Measurements from ENCODE around the gene KCNJ15. TPM values are rescaled to one million over a fixed set of nuclear protein-coding genes. Genes with fewer than 3 reads are reported as not detected.

The KCNJ15 gene
- total and polyA plus RNA-seq, 2 experiments from 2014 or later, result not detected

DNA sequence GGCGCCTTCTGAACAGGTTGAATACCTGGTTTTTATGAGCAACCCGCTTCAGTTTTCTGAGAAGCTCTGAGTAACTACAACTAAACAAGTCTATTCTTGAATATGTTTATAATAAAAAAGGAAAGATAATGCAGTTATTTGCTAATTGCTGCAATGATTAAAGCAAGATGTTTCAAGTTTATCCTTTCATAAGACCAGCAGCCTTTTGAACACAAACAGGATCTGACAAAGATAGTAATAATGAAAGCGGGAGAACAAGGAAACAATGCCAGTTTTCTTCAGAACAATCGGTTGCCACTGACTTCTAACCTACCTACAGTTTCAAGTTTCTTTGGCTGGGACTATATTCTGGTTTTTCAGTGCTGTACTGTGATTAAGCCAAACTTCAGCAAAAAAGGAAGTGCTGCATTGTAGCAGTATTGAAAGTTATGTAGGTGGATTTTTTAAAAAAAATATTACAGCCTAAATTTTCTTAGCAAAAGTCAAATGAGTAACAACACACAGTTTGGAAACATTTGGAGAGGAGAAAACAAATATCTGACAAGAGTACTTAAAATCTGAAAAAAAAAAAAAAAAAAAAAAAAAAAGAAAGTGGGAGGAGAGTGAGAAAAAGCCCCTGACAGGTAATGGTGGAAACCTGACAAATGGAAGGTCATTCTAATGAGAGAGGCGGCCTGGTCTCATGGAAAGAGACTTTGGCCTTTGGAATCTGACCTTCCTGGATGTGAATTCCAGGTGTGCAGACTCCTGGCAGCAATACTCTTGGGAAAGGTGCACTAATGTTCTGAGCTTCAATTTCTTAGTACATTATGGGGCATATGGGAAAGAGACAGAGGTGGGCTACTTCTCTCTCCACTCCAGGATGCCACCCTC is 11.4 kb downstream of the KCNJ15 start:
- Histone ChIP-seq H3K27ac (ENCODE audit: low read depth) (no peak overlapping the region), H4K20me1 (replicated peaks; ENCODE audit: insufficient read depth) (no peaks in the 10 kb centered on the region)
- no peak overlapping the region for H3K4me3 Mint-ChIP-seq

More for the DNA sequence above, 11.4 kb downstream of the KCNJ15 start:
- peaks cover 6% of the 10 kb centered on the region; the same call in 2 of the 3 replicates for H3K4me1 Mint-ChIP-seq
- H3K27me3 Mint-ChIP-seq (ENCODE audit: insufficient read depth, low read depth, poor library complexity), result peaks cover 3% of the 10 kb centered on the region
- no peak overlapping the region for H3K27ac Mint-ChIP-seq
- ATAC-seq (no peak), DNase-seq (ENCODE audit: low spot score) (no peak)
- no peaks in the 10 kb centered on the region for H3K9me3 Mint-ChIP-seq
- Histone ChIP-seq H3K27me3 (ENCODE audit: insufficient read depth) (no peaks in the 10 kb centered on the region), H2AFZ (peak overlapping the region; percentile 56; the same call in 1 of the 2 replicates), H3K36me3 (ENCODE audit: insufficient read depth) (no peaks in the 10 kb centered on the region), H3K4me2 (no peak overlapping the region), H3K79me2 (replicated peaks; ENCODE audit: insufficient read depth) (no peaks in the 10 kb centered on the region), H3F3A (replicated peaks; ENCODE audit: low read depth) (no peaks in the 10 kb centered on the region), H3K4me1 (ENCODE audit: insufficient read depth) (peaks cover 4% of the 10 kb centered on the region; the same call in 1 of the 2 replicates), H3K4me3 (no peak overlapping the region), H3K9me2 (ENCODE audit: insufficient read depth) (peaks cover 4% of the 10 kb centered on the region; the same call in 1 of the 2 replicates)
- no peaks in the 10 kb centered on the region for H3K36me3 Mint-ChIP-seq (ENCODE audit: low read depth)
- TF ChIP-seq ZNF114 (CRISPR knock-in tag; IDR thresholded peaks at IDR 0.05) (no peak), EZH2 (IDR thresholded peaks at IDR 0.05; ENCODE audit: low read depth, unreplicated experiment) (no peak), NANOG (IDR thresholded peaks at IDR 0.05; ENCODE audit: borderline replicate concordance) (no peak), CREB1 (CRISPR knock-in tag; IDR thresholded peaks at IDR 0.05; ENCODE audit: low read depth) (no peak), STAT1 (IDR thresholded peaks at IDR 0.05; ENCODE audit: unreplicated experiment) (no peak), POLR2AphosphoS5 (IDR thresholded peaks at IDR 0.05; ENCODE audit: low read depth) (no peak), ZNF331 (CRISPR knock-in tag; IDR thresholded peaks at IDR 0.05; ENCODE audit: low read depth) (no peak), JUNB (IDR thresholded peaks at IDR 0.05; ENCODE audit: unreplicated experiment) (no peak), EZH2phosphoT487 (IDR thresholded peaks at IDR 0.05; ENCODE audit: unreplicated experiment) (no peak)
- TF ChIP-seq, protein P1, sequence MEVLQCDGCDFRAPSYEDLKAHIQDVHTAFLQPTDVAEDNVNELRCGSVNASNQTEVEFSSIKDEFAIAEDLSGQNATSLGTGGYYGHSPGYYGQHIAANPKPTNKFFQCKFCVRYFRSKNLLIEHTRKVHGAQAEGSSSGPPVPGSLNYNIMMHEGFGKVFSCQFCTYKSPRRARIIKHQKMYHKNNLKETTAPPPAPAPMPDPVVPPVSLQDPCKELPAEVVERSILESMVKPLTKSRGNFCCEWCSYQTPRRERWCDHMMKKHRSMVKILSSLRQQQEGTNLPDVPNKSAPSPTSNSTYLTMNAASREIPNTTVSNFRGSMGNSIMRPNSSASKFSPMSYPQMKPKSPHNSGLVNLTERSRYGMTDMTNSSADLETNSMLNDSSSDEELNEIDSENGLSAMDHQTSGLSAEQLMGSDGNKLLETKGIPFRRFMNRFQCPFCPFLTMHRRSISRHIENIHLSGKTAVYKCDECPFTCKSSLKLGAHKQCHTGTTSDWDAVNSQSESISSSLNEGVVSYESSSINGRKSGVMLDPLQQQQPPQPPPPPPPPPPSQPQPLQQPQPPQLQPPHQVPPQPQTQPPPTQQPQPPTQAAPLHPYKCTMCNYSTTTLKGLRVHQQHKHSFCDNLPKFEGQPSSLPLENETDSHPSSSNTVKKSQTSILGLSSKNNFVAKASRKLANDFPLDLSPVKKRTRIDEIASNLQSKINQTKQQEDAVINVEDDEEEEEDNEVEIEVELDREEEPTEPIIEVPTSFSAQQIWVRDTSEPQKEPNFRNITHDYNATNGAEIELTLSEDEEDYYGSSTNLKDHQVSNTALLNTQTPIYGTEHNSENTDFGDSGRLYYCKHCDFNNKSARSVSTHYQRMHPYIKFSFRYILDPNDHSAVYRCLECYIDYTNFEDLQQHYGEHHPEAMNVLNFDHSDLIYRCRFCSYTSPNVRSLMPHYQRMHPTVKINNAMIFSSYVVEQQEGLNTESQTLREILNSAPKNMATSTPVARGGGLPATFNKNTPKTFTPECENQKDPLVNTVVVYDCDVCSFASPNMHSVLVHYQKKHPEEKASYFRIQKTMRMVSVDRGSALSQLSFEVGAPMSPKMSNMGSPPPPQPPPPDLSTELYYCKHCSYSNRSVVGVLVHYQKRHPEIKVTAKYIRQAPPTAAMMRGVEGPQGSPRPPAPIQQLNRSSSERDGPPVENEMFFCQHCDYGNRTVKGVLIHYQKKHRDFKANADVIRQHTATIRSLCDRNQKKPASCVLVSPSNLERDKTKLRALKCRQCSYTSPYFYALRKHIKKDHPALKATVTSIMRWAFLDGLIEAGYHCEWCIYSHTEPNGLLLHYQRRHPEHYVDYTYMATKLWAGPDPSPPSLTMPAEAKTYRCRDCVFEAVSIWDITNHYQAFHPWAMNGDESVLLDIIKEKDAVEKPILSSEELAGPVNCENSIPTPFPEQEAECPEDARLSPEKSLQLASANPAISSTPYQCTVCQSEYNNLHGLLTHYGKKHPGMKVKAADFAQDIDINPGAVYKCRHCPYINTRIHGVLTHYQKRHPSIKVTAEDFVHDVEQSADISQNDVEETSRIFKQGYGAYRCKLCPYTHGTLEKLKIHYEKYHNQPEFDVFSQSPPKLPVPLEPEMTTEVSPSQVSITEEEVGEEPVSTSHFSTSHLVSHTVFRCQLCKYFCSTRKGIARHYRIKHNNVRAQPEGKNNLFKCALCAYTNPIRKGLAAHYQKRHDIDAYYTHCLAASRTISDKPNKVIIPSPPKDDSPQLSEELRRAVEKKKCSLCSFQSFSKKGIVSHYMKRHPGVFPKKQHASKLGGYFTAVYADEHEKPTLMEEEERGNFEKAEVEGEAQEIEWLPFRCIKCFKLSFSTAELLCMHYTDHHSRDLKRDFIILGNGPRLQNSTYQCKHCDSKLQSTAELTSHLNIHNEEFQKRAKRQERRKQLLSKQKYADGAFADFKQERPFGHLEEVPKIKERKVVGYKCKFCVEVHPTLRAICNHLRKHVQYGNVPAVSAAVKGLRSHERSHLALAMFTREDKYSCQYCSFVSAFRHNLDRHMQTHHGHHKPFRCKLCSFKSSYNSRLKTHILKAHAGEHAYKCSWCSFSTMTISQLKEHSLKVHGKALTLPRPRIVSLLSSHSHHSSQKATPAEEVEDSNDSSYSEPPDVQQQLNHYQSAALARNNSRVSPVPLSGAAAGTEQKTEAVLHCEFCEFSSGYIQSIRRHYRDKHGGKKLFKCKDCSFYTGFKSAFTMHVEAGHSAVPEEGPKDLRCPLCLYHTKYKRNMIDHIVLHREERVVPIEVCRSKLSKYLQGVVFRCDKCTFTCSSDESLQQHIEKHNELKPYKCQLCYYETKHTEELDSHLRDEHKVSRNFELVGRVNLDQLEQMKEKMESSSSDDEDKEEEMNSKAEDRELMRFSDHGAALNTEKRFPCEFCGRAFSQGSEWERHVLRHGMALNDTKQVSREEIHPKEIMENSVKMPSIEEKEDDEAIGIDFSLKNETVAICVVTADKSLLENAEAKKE (CRISPR knock-in tag; IDR thresholded peaks at IDR 0.05), result no peak
- TF ChIP-seq, protein P2, sequence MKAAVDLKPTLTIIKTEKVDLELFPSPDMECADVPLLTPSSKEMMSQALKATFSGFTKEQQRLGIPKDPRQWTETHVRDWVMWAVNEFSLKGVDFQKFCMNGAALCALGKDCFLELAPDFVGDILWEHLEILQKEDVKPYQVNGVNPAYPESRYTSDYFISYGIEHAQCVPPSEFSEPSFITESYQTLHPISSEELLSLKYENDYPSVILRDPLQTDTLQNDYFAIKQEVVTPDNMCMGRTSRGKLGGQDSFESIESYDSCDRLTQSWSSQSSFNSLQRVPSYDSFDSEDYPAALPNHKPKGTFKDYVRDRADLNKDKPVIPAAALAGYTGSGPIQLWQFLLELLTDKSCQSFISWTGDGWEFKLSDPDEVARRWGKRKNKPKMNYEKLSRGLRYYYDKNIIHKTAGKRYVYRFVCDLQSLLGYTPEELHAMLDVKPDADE (IDR thresholded peaks at IDR 0.05), result no peak
- TF ChIP-seq, protein P3, sequence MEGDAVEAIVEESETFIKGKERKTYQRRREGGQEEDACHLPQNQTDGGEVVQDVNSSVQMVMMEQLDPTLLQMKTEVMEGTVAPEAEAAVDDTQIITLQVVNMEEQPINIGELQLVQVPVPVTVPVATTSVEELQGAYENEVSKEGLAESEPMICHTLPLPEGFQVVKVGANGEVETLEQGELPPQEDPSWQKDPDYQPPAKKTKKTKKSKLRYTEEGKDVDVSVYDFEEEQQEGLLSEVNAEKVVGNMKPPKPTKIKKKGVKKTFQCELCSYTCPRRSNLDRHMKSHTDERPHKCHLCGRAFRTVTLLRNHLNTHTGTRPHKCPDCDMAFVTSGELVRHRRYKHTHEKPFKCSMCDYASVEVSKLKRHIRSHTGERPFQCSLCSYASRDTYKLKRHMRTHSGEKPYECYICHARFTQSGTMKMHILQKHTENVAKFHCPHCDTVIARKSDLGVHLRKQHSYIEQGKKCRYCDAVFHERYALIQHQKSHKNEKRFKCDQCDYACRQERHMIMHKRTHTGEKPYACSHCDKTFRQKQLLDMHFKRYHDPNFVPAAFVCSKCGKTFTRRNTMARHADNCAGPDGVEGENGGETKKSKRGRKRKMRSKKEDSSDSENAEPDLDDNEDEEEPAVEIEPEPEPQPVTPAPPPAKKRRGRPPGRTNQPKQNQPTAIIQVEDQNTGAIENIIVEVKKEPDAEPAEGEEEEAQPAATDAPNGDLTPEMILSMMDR (conservative IDR thresholded peaks at IDR 0.05; ENCODE audit: low read depth in 2 of 2), result no peak
- TF ChIP-seq, protein P4, sequence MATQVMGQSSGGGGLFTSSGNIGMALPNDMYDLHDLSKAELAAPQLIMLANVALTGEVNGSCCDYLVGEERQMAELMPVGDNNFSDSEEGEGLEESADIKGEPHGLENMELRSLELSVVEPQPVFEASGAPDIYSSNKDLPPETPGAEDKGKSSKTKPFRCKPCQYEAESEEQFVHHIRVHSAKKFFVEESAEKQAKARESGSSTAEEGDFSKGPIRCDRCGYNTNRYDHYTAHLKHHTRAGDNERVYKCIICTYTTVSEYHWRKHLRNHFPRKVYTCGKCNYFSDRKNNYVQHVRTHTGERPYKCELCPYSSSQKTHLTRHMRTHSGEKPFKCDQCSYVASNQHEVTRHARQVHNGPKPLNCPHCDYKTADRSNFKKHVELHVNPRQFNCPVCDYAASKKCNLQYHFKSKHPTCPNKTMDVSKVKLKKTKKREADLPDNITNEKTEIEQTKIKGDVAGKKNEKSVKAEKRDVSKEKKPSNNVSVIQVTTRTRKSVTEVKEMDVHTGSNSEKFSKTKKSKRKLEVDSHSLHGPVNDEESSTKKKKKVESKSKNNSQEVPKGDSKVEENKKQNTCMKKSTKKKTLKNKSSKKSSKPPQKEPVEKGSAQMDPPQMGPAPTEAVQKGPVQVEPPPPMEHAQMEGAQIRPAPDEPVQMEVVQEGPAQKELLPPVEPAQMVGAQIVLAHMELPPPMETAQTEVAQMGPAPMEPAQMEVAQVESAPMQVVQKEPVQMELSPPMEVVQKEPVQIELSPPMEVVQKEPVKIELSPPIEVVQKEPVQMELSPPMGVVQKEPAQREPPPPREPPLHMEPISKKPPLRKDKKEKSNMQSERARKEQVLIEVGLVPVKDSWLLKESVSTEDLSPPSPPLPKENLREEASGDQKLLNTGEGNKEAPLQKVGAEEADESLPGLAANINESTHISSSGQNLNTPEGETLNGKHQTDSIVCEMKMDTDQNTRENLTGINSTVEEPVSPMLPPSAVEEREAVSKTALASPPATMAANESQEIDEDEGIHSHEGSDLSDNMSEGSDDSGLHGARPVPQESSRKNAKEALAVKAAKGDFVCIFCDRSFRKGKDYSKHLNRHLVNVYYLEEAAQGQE (IDR thresholded peaks at IDR 0.05; ENCODE audit: unreplicated experiment), result no peak

Data from GM23338 (cell line).